Spleen (tissue), 11 donors: ENCODE results near the gene DPF3. TPM values are rescaled to one million over a fixed set of nuclear protein-coding genes. Genes with fewer than 3 reads are reported as not detected.

ENCODE experiments used
- DNase-seq: peaks from one replicate; pipeline ENCODE4 v3.0.0-alpha.2; 2020
- H3K27ac ChIP-seq, 8 donors: fragments of 200-600 bp; sonication (generic) in 7 of 8; 1 replicate in 4 of 8; 2 replicates in 4 of 8; pipeline versions ENCODE4 v1.5.0 to v1.8.0; 2016 to 2021; ENCODE audit warnings: inconsistent platforms in 4 of 8, mild to moderate bottlenecking in 4 of 8, moderate library complexity in 1 of 8
- H3K27me3 ChIP-seq, 7 donors: fragments of 200-600 bp; sonication (generic) in 6 of 7; replicated peaks in 1 of 7; 1 replicate in 4 of 7; 2 replicates in 3 of 7; pipeline versions ENCODE4 v1.5.0 to v1.8.0; 2016 to 2021; ENCODE audit warnings: inconsistent platforms in 3 of 7, mild to moderate bottlenecking in 1 of 7
- H3K36me3 ChIP-seq, 6 donors: fragments of 200-600 bp; sonication (generic) in 5 of 6; 1 replicate in 4 of 6; 2 replicates in 2 of 6; pipeline versions ENCODE4 v1.5.0 to v1.8.0; 2016 to 2021; ENCODE audit warnings: inconsistent platforms in 2 of 6
- H3K4me1 ChIP-seq, 6 donors: fragments of 200-600 bp; sonication (generic) in 5 of 6; 1 replicate in 3 of 6; 2 replicates in 3 of 6; pipeline versions ENCODE4 v1.5.0 to v1.8.0; 2016 to 2021; ENCODE audit warnings: inconsistent platforms in 3 of 6
- H3K4me3 ChIP-seq, 8 donors: fragments of 200-600 bp; sonication (generic) in 7 of 8; 1 replicate in 4 of 8; 2 replicates in 4 of 8; pipeline versions ENCODE4 v1.5.0 to v1.8.0; 2016 to 2021; ENCODE audit warnings: inconsistent platforms in 4 of 8, mild to moderate bottlenecking in 4 of 8, moderate library complexity in 2 of 8
- H3K9me3 ChIP-seq, 8 donors: fragments of 200-600 bp; sonication (generic) in 7 of 8; 1 replicate in 4 of 8; 2 replicates in 4 of 8; pipeline versions ENCODE4 v1.5.0 to v1.8.0; 2016 to 2021; ENCODE audit warnings: inconsistent platforms in 4 of 8
- POLR2A ChIP-seq, 3 donors: fragments of 450-650 bp; IDR thresholded peaks; one replicate each; pipeline ENCODE4 v1.5.1; 2017; ENCODE audit warnings: antibody characterized with exemption in 3 of 3, mild to moderate bottlenecking in 1 of 3
- POLR2AphosphoS5 ChIP-seq, 3 donors: sonication (generic); formaldehyde crosslinking; IDR thresholded peaks; one replicate each; pipeline ENCODE4 v1.5.1; 2017; ENCODE audit warnings: antibody characterized with exemption in 3 of 3
- WGBS, 5 donors: extraction: QIAGEN DNeasy Blood & Tissue Kit in 3 of 5; methylation state at CpG; one replicate each; pipeline versions ENCODE4 v1.1.5 to v1.1.7; 2013 to 2018; 5-methylcytosine and 5-hydroxymethylcytosine counted together
- intact Hi-C: fragments of 100-400 bp; cut with DNase I; formaldehyde crosslinking; loops from one replicate; pipeline ENCODE4 v1.15.0; 2023; ENCODE audit warnings: low total_unique reads
- polyA plus RNA-seq, 3 donors: library from polyadenylated mRNA; stranded (reverse); fragments of 200-250 nt; gene quantifications; one replicate each; pipeline ENCODE4 v1.2.1, GENCODE V29; 2013
- total RNA-seq, 7 donors: library from RNA; depleted of rRNA in 3 of 7; stranded (reverse); fragments of >200 nt in 3 of 7; fragmentation: NEBNext Ultra II Directional in 4 of 7; extraction: Animal tissue kit (Norgen Biotek cat#: 25700) in 4 of 7; gene quantifications; one replicate each; pipeline versions ENCODE4 v1.1.0 to v1.2.1, GENCODE V29; 2016 to 2021
- TF ChIP-seq, protein P1 (sequence below), 11 experiments: fragments of 200-600 bp in 7 of 11; fragments of 450-650 bp in 4 of 11; sonication (generic) in 4 of 11; IDR thresholded peaks in 8 of 11; conservative IDR thresholded peaks in 3 of 11; 1 replicate in 7 of 11; 2 replicates in 4 of 11; pipeline versions ENCODE4 v1.4.0 to v1.8.0; 2016 to 2021; ENCODE audit warnings: antibody characterized with exemption in 11 of 11, inconsistent platforms in 4 of 11, mild to moderate bottlenecking in 1 of 11
- donor health status: healthy with polysubstance abuse.
- donor health status: DM: no; HTN: no; CAD: no; lungs with moderate emphysema.
- donor health status: DM: no; HTN: no; CAD: no.
- donor health status: Bipolar disorder and iron deficiency.
- donor health status: healthy.
- donor health status: DM: no; HTN: no; CAD: no.
- donor health status: DM: yes; HTN: yes; CAD: no.

The DPF3 gene
- total and polyA plus RNA-seq, 10 donors = 0.76 to 8.9 (median 3.0) TPM

DNA sequence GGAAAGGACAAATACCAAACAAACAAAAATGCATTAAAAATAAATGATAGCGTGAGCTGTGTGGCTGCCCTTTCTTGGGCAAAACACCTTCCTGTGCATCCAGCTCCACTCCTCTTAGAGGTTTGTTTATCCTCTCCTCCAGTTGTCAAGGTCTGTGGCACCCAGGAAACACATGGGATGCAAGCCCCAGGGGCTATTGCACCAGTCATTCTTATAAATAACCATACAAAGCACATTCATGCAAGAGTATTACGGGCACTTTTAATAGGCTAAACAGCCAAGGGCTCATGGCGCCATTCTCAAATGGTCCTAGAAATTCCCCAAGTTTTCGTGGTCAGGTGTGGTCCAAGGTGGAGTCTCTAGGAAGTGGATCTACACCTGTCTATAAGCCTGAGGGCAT lies 257.0 kb downstream of the DPF3 start:
- DNase-seq = no peak
- Histone ChIP-seq H3K27me3 (no peaks in the 10 kb centered on the region), H3K9me3 (peaks cover 0 to 20% (median 8%) of the 10 kb centered on the region in 8 donors), H3K4me3 (no peak overlapping the region), H3K36me3 (no peaks in the 10 kb centered on the region), H3K4me1 (no peaks in the 10 kb centered on the region), H3K27ac (no peak overlapping the region)
- 93 to 98% (median 93%) methylated on average over 4 of the region's 4 CpGs for WGBS, 5 donors
- intact Hi-C loops = no loop called here
- TF ChIP-seq, protein P1, sequence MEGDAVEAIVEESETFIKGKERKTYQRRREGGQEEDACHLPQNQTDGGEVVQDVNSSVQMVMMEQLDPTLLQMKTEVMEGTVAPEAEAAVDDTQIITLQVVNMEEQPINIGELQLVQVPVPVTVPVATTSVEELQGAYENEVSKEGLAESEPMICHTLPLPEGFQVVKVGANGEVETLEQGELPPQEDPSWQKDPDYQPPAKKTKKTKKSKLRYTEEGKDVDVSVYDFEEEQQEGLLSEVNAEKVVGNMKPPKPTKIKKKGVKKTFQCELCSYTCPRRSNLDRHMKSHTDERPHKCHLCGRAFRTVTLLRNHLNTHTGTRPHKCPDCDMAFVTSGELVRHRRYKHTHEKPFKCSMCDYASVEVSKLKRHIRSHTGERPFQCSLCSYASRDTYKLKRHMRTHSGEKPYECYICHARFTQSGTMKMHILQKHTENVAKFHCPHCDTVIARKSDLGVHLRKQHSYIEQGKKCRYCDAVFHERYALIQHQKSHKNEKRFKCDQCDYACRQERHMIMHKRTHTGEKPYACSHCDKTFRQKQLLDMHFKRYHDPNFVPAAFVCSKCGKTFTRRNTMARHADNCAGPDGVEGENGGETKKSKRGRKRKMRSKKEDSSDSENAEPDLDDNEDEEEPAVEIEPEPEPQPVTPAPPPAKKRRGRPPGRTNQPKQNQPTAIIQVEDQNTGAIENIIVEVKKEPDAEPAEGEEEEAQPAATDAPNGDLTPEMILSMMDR (IDR thresholded peaks at IDR 0.05 in 8 of 11, conservative IDR thresholded peaks at IDR 0.05 in 3 of 11) = no peak
- TF ChIP-seq POLR2A (IDR thresholded peaks at IDR 0.05) = no peak
- no peak for TF ChIP-seq POLR2AphosphoS5 (IDR thresholded peaks at IDR 0.05)

DNA sequence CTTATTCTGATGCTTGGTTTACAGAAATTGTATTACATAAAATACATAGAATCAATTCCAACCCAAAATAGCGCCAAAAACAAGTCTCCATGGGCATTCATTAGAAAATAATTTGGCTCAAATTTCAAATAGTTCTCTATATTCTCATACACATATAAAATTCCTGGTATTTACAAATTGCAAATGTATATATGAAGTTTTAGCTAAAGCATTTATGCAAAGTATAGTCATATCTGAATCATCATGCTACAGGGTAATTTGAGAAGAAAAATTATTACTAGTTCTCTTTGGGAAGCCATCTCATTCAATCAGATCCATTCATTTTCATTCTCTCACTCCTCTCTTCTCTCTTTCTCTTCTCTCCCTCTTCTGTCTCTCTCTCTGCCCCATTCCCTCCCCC lies 257.8 kb downstream of the DPF3 start:
- Histone ChIP-seq H3K36me3 (no peaks in the 10 kb centered on the region), H3K27me3 (no peaks in the 10 kb centered on the region), H3K4me1 (no peaks in the 10 kb centered on the region), H3K4me3 (no peak overlapping the region), H3K27ac (no peak overlapping the region), H3K9me3 (peaks cover 0 to 16% (median 8%) of the 10 kb centered on the region in 8 donors)
- no peak for DNase-seq
- 89 to 98% (median 90%) methylated on average over 1 of the region's 1 CpG for WGBS, 5 donors
- intact Hi-C loops = no loop called here
- TF ChIP-seq, protein P1 (IDR thresholded peaks at IDR 0.05 in 8 of 11, conservative IDR thresholded peaks at IDR 0.05 in 3 of 11) = no peak
- TF ChIP-seq POLR2AphosphoS5 (IDR thresholded peaks at IDR 0.05) (no peak), POLR2A (IDR thresholded peaks at IDR 0.05) (no peak)

DNA sequence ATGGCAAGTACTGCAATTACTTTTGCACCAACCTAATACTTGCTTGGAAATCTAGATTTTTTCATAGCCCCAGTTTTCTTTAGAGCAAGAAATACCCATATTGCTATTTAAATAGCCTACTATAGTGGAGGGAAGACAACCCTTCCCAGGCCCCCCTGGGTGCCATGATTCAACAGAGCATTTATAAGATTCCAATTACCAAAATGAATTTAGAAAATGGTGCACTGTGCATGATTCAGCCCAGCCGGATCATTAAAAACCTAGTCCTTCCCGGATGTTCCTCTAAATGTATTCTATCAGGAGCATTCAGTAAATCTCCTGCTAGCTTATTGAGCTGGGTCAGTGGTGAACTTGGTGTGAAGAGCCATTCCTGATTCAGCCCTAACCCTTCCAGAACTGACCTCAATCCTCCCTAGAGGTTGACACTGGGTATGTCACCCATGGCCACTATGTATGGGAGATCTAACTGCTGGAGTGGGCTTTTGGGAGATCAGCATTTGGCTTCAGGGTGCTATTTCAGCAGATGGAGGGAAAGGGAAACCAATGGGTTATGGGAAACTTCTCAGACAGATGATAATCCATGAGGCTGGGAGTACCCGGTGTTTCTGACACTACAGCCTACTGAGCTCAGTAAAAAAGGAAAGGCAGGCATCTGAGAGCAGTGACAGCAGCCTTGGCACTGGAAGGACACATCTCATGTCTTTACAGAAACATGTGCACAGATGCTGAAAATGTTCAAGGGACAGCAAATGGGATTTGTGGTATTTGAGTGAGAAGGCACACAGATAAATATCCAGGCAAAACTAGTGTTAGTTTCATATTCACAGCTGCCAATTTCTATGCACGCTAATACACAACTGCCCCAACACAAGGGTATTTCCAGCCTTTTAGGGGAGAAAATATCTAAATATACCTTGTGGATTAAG lies 258.9 kb downstream of the DPF3 start:
- no peaks in the 10 kb centered on the region for H3K27me3 ChIP-seq
- H3K4me3 ChIP-seq = no peak overlapping the region
- H3K9me3 ChIP-seq = peaks cover 0 to 13% (median 8%) of the 10 kb centered on the region in 8 donors
- no peak overlapping the region for H3K27ac ChIP-seq
- no peaks in the 10 kb centered on the region for H3K36me3 ChIP-seq
- no peaks in the 10 kb centered on the region for H3K4me1 ChIP-seq
- WGBS, 5 donors = 81 to 93% (median 87%) methylated on average over 4 of the region's 4 CpGs
- no peak for DNase-seq
- intact Hi-C loops = no loop called here
- TF ChIP-seq POLR2A (IDR thresholded peaks at IDR 0.05) = no peak
- TF ChIP-seq, protein P1 (IDR thresholded peaks at IDR 0.05 in 8 of 11, conservative IDR thresholded peaks at IDR 0.05 in 3 of 11) = no peak
- no peak for TF ChIP-seq POLR2AphosphoS5 (IDR thresholded peaks at IDR 0.05)

DNA sequence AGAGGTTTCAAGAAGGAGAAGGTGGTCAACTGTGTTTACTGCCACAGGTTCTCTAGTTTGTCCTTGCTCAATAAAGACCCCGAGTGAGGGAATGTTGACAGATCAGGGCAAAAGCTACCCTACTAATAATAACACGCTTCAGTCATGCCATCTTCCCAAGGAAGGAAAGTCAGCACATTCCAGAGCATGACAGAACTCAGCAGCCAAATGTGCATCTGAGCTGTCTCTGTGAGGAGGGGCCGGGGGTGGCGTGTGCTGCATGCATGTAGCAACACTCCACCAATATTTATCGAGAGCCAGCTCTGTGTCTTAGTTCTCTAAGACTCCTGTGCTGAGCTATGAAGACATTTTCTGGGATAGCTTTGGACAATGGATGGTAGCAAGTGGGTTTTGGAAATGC lies 260.4 kb downstream of the DPF3 start:
- Histone ChIP-seq H3K4me3 (no peak overlapping the region), H3K27me3 (no peaks in the 10 kb centered on the region), H3K9me3 (peaks cover 0 to 5% (median 0%) of the 10 kb centered on the region in 8 donors), H3K4me1 (no peaks in the 10 kb centered on the region), H3K36me3 (no peaks in the 10 kb centered on the region), H3K27ac (no peak overlapping the region)
- 89 to 96% (median 93%) methylated on average over 5 of the region's 5 CpGs for WGBS, 5 donors
- intact Hi-C loops = no loop called here
- no peak for DNase-seq
- TF ChIP-seq, protein P1 (IDR thresholded peaks at IDR 0.05 in 8 of 11, conservative IDR thresholded peaks at IDR 0.05 in 3 of 11) = no peak
- TF ChIP-seq POLR2A (IDR thresholded peaks at IDR 0.05) (no peak), POLR2AphosphoS5 (IDR thresholded peaks at IDR 0.05) (no peak)
